B cell (primary cell): ENCODE measurements around the gene TGFA. TPM values are rescaled to one million over a fixed set of nuclear protein-coding genes. Genes with fewer than 3 reads are reported as not detected.

Experiments
- ATAC-seq: fragments of 200-7000 bp; cut with Tn5 transposase; one replicate; pipeline ENCODE4 v1.10.0; 2021; ENCODE audit warnings: low read depth, mild to moderate bottlenecking, moderate number of reproducible peaks, moderate library complexity
- CTCF ChIA-PET: fragments of 350-600 bp; sonication (Branson Sonifier 250); formaldehyde crosslinking; loops from one replicate; lab custom pipeline; 2021; ENCODE audit warnings: antibody characterized with exemption, inconsistent platforms; lab: Charles Lee
- POLR2A ChIA-PET: fragments of 350-600 bp; sonication (Branson Sonifier 250); formaldehyde crosslinking; loops from one replicate; lab custom pipeline; 2021; ENCODE audit warnings: antibody characterized with exemption; lab: Charles Lee
- DNase-seq: peaks from one replicate; pipeline ENCODE4 v3.0.0; 2013
- H2AFZ ChIP-seq: 2 replicates; pipeline ENCODE4 v1.6.1; 2012; ENCODE audit warnings: mild to moderate bottlenecking, low read depth, low read length; ENCODE audit not compliant: insufficient read depth, poor library complexity, severe bottlenecking
- H3K27ac ChIP-seq, 2 donors: 1 replicate in 1 of 2; 2 replicates in 1 of 2; pipeline ENCODE4 v1.5.1; 2012 to 2013; ENCODE audit warnings: low read length in 2 of 2, mild to moderate bottlenecking in 2 of 2, moderate library complexity in 1 of 2
- H3K27me3 ChIP-seq, 4 experiments: fragments of 200-600 bp in 1 of 4; sonication (generic) in 1 of 4; replicated peaks in 1 of 4; 1 replicate in 2 of 4; 2 replicates in 2 of 4; pipeline versions ENCODE4 v1.6.1 to v1.7.0; 2013 to 2016; ENCODE audit warnings: low read length in 3 of 4, mild to moderate bottlenecking in 2 of 4, mixed read lengths in 1 of 4, moderate library complexity in 1 of 4; ENCODE audit not compliant: insufficient read depth in 4 of 4, control insufficient read depth in 3 of 4; ENCODE audit errors: control extremely low read depth in 1 of 4
- H3K36me3 ChIP-seq, 2 experiments: replicated peaks in 1 of 2; 1 replicate in 1 of 2; 2 replicates in 1 of 2; pipeline versions ENCODE4 v1.6.1 to v1.7.1; 2013; ENCODE audit warnings: low read length in 1 of 2; ENCODE audit not compliant: insufficient read depth in 2 of 2, control insufficient read depth in 1 of 2; ENCODE audit errors: control extremely low read depth in 1 of 2, extremely low read depth in 1 of 2
- H3K4me1 ChIP-seq, 2 donors: fragments of 200-600 bp in 1 of 2; sonication (generic) in 1 of 2; 1 replicate in 1 of 2; 2 replicates in 1 of 2; pipeline versions ENCODE4 v1.5.1 to v1.6.1; 2013 to 2017; ENCODE audit warnings: low read length in 2 of 2; ENCODE audit not compliant: control insufficient read depth in 2 of 2, insufficient read depth in 2 of 2
- H3K4me2 ChIP-seq: replicated peaks from 2 replicates; pipeline ENCODE3; 2012; ENCODE audit warnings: mild to moderate bottlenecking, low read depth, low read length; ENCODE audit not compliant: poor library complexity, severe bottlenecking
- H3K4me3 ChIP-seq, 5 experiments: fragments of 200-600 bp in 1 of 5; sonication (generic) in 1 of 5; 1 replicate in 3 of 5; 2 replicates in 2 of 5; pipeline versions ENCODE4 v1.5.1 to v1.7.0; 2011 to 2016; ENCODE audit warnings: low read length in 4 of 5, mild to moderate bottlenecking in 4 of 5, low read depth in 2 of 5, control low read depth in 1 of 5, moderate library complexity in 1 of 5; ENCODE audit not compliant: insufficient read depth in 1 of 5; ENCODE audit errors: control extremely low read depth in 1 of 5, extremely low read depth in 1 of 5
- H3K79me2 ChIP-seq: fragments of 200-600 bp; sonication (generic); one replicate; pipeline ENCODE4 v1.6.0; 2016; ENCODE audit warnings: low read length; ENCODE audit not compliant: control insufficient read depth, insufficient read depth
- H3K9ac ChIP-seq: fragments of 200-600 bp; sonication (generic); 2 replicates; pipeline ENCODE4 v1.6.1; 2017; ENCODE audit warnings: mild to moderate bottlenecking, low read length, moderate library complexity
- H3K9me3 ChIP-seq, 3 donors: one replicate each; pipeline versions ENCODE4 v1.6.1 to v1.7.1; 2013; ENCODE audit warnings: low read length in 2 of 3; ENCODE audit not compliant: control insufficient read depth in 2 of 3, insufficient read depth in 1 of 3; ENCODE audit errors: control extremely low read depth in 1 of 3
- H4K20me1 ChIP-seq: 2 replicates; pipeline ENCODE4 v1.6.0; 2012; ENCODE audit warnings: mild to moderate bottlenecking, low read length; ENCODE audit not compliant: insufficient read depth, control insufficient read depth, poor library complexity, severe bottlenecking
- H3K27ac Mint-ChIP-seq: one replicate; pipeline ENCODE4 v1.8.0; 2021; ENCODE audit warnings: mixed read lengths
- H3K27me3 Mint-ChIP-seq: one replicate; pipeline ENCODE4 v1.8.0; 2021; ENCODE audit warnings: mixed read lengths
- H3K4me1 Mint-ChIP-seq: one replicate; pipeline ENCODE4 v1.8.0; 2021; ENCODE audit warnings: mixed read lengths
- H3K4me3 Mint-ChIP-seq: one replicate; pipeline ENCODE4 v1.8.0; 2021; ENCODE audit warnings: mixed read lengths
- H3K9me3 Mint-ChIP-seq: one replicate; pipeline ENCODE4 v1.8.0; 2022; ENCODE audit warnings: mixed read lengths; ENCODE audit not compliant: insufficient read depth
- CTCF ChIP-seq: fragments of 200-600 bp; IDR thresholded peaks from one replicate; pipeline ENCODE4 v1.8.0; 2022; ENCODE audit warnings: antibody characterized with exemption, mild to moderate bottlenecking
- EZH2 ChIP-seq: IDR thresholded peaks from 2 replicates; pipeline ENCODE4 v1.6.1; 2012; ENCODE audit warnings: borderline replicate concordance, low read depth, mild to moderate bottlenecking, moderate library complexity, low read length; ENCODE audit not compliant: insufficient read depth, poor library complexity, severe bottlenecking
- WGBS: methylation state at CpG from one replicate; pipeline ENCODE4 v1.1.5; 2013; ENCODE audit warnings: missing lambda C conversion rate; ENCODE audit not compliant: insufficient coverage; 5-methylcytosine and 5-hydroxymethylcytosine counted together
- intact Hi-C: fragments of 100-400 bp; cut with micrococcal nuclease; formaldehyde crosslinking; loops from one replicate; pipeline ENCODE4 v1.10.0; 2022
- polyA plus RNA-seq: library from polyadenylated mRNA; depleted of rRNA; stranded (reverse); fragments of >200 nt; gene quantifications from 2 replicates; pipeline ENCODE4 v1.2.3, GENCODE V29; 2012
- total RNA-seq, 2 donors: library from RNA; stranded (reverse); fragments of 120-200 nt in 1 of 2; gene quantifications; 1 replicate in 1 of 2; 2 replicates in 1 of 2; pipeline versions ENCODE4 v1.2.3 to v1.2.4, GENCODE V29; 2013 to 2022

The TGFA gene
- total and polyA plus RNA-seq, 2 donors (not counting 1 experiment from before 2014, with no cell fraction given): 0.04 TPM; not detected in 1

- POLR2A ChIA-PET: no interaction called here
- Histone ChIP-seq H3K9me3 (peaks cover 0 to 2% (median 0%) of the 10 kb centered on the region in 3 donors), H3K4me3 (no peak overlapping the region), H3K27me3 (peaks cover 0 to 3% (median 0%) of the 10 kb centered on the region in 4 experiments), H3K4me2 (no peak overlapping the region), H3K36me3 (no peaks in the 10 kb centered on the region), H3K27ac (no peak overlapping the region), H2AFZ (no peak overlapping the region), H4K20me1 (no peaks in the 10 kb centered on the region), H3K79me2 (no peaks in the 10 kb centered on the region), H3K9ac (no peak overlapping the region), H3K4me1 (no peaks in the 10 kb centered on the region)
- peaks cover 30% of the 10 kb centered on the region for H3K27me3 Mint-ChIP-seq
- DNase-seq: no peak
- no peaks in the 10 kb centered on the region for H3K4me1 Mint-ChIP-seq
- ATAC-seq: no peak
- no peak overlapping the region for H3K27ac Mint-ChIP-seq
- TF ChIP-seq CTCF (no peak), EZH2 (no peak)
- CTCF ChIA-PET: no interaction called here
- no peaks in the 10 kb centered on the region for H3K9me3 Mint-ChIP-seq
- H3K4me3 Mint-ChIP-seq: no peak overlapping the region
- no CpG with 5 or more reads among the region's 1 CpG for WGBS
- intact Hi-C loops: no loop called here
Measured at GRCh38 chr2:70598197-70598596, 44.6 kb upstream of the TGFA start.

- Histone ChIP-seq H3K4me2 (no peak overlapping the region), H4K20me1 (no peaks in the 10 kb centered on the region), H3K36me3 (no peaks in the 10 kb centered on the region), H3K9me3 (peaks cover 0 to 2% (median 0%) of the 10 kb centered on the region in 3 donors), H3K4me1 (no peaks in the 10 kb centered on the region), H3K4me3 (no peak overlapping the region), H3K9ac (no peak overlapping the region), H3K27me3 (peaks cover 0 to 3% (median 0%) of the 10 kb centered on the region in 4 experiments), H3K27ac (no peak overlapping the region), H3K79me2 (no peaks in the 10 kb centered on the region), H2AFZ (no peak overlapping the region)
- Mint-ChIP-seq H3K27ac (no peak overlapping the region), H3K27me3 (peaks cover 23% of the 10 kb centered on the region), H3K4me3 (no peak overlapping the region), H3K4me1 (no peaks in the 10 kb centered on the region), H3K9me3 (no peaks in the 10 kb centered on the region)
- CTCF ChIA-PET: no interaction called here
- 61% methylated on average over 5 of the region's 7 CpGs for WGBS
- intact Hi-C loops: no loop called here
- ATAC-seq (no peak), DNase-seq (no peak)
- TF ChIP-seq EZH2 (no peak), CTCF (no peak)
- POLR2A ChIA-PET: no interaction called here
Measured at GRCh38 chr2:70596739-70597138, 43.1 kb upstream of the TGFA start.
